ENCODE results near the gene MOK. TPM values are rescaled to one million over a fixed set of nuclear protein-coding genes. Genes with fewer than 3 reads are reported as not detected.
A peak's percentile ranks its signal among the peaks of the same experiment; 100 is the strongest.

The MOK gene
- total and polyA plus RNA-seq, 4 donors: 19.5 to 57.5 (median 44.6) TPM

- no peak for DNase-seq (ENCODE audit: low read depth in 4 of 6, low spot score in 6 of 6)
- no peaks in the 10 kb centered on the region for H3K4me1 ChIP-seq (ENCODE audit: control insufficient read depth, insufficient read depth, low read length)
- H3K27ac ChIP-seq (ENCODE audit: low read depth, low read length): no peak overlapping the region
- no peaks in the 10 kb centered on the region for H3K27me3 ChIP-seq (ENCODE audit: control insufficient read depth, insufficient read depth, low read length)
- WGBS (ENCODE audit: insufficient coverage): 81% methylated on average over 3 of the region's 7 CpGs
- H3K9me3 ChIP-seq (ENCODE audit: control insufficient read depth, insufficient read depth, low read length): no peaks in the 10 kb centered on the region
- H3K4me3 ChIP-seq (ENCODE audit: low read depth, low read length): no peak overlapping the region
- H3K36me3 ChIP-seq (ENCODE audit: control insufficient read depth, insufficient read depth, low read length): peaks cover 27% of the 10 kb centered on the region
Observed at GRCh38 chr14:102277874-102278630, 26.9 kb downstream of the MOK start.

DNA sequence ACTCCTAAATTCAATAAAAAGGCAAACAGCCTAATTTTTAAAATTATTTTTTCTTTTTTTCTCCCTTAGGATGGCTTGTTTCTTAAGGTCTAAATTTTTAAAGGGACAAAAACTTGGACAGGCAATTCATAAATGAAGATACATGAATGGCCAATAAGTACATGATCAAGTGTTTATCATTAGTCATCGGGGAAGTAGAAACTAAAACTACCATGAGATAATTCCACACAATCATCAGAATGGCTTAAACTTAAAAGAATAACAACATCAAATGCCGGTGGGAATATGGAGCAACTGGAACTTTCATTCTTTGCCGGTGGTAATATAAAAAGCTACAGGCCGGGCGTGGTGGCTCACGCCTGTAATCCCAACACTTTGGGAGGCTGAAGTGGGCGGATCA lies 29.1 kb downstream of the MOK start:
- Histone ChIP-seq H3K36me3 (ENCODE audit: control insufficient read depth, insufficient read depth, low read length) (peaks cover 14% of the 10 kb centered on the region), H3K4me1 (ENCODE audit: control insufficient read depth, insufficient read depth, low read length) (no peaks in the 10 kb centered on the region), H3K27me3 (ENCODE audit: control insufficient read depth, insufficient read depth, low read length) (no peaks in the 10 kb centered on the region), H3K9me3 (ENCODE audit: control insufficient read depth, insufficient read depth, low read length) (no peaks in the 10 kb centered on the region), H3K4me3 (ENCODE audit: low read depth, low read length) (no peak overlapping the region), H3K27ac (ENCODE audit: low read depth, low read length) (no peak overlapping the region)
- DNase-seq (ENCODE audit: low read depth in 4 of 6, low spot score in 6 of 6): no peak
- WGBS (ENCODE audit: insufficient coverage): 100% methylated on average over 1 of the region's 7 CpGs

DNA sequence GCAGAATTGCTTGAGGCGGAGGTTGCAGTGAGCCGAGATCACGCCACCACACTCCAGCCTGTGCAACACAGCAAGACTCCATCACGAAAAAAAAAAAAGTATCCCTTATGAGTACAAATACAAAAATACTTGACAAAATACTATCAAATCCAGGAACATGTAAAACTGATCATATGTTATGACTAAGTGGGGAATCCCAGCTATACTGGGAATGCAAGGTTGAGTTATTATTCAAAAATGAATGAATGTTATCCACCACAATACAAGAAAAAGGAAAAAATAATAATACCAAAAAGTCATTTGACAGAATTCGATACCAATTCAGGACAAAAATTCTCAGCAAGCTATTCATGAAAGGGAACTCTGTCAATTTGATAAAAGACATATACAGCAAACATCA lies 32.6 kb downstream of the MOK start:
- H3K27me3 ChIP-seq (ENCODE audit: control insufficient read depth, insufficient read depth, low read length): no peaks in the 10 kb centered on the region
- no CpG with 5 or more reads among the region's 5 CpGs for WGBS (ENCODE audit: insufficient coverage)
- no peak for DNase-seq (ENCODE audit: low read depth in 4 of 6, low spot score in 6 of 6)
- peaks cover 2% of the 10 kb centered on the region for H3K36me3 ChIP-seq (ENCODE audit: control insufficient read depth, insufficient read depth, low read length)
- no peaks in the 10 kb centered on the region for H3K4me1 ChIP-seq (ENCODE audit: control insufficient read depth, insufficient read depth, low read length)
- no peak overlapping the region for H3K4me3 ChIP-seq (ENCODE audit: low read depth, low read length)
- H3K27ac ChIP-seq (ENCODE audit: low read depth, low read length): no peak overlapping the region
- H3K9me3 ChIP-seq (ENCODE audit: control insufficient read depth, insufficient read depth, low read length): no peaks in the 10 kb centered on the region

GRCh38 chr14:102264775-102265174 lies 40.2 kb downstream of the MOK start:
- Histone ChIP-seq H3K4me3 (ENCODE audit: low read depth, low read length) (no peak overlapping the region), H3K27me3 (ENCODE audit: control insufficient read depth, insufficient read depth, low read length) (no peaks in the 10 kb centered on the region), H3K27ac (ENCODE audit: low read depth, low read length) (no peak overlapping the region), H3K9me3 (ENCODE audit: control insufficient read depth, insufficient read depth, low read length) (no peaks in the 10 kb centered on the region), H3K36me3 (ENCODE audit: control insufficient read depth, insufficient read depth, low read length) (peaks cover 6% of the 10 kb centered on the region), H3K4me1 (ENCODE audit: control insufficient read depth, insufficient read depth, low read length) (peaks cover 7% of the 10 kb centered on the region)
- WGBS (ENCODE audit: insufficient coverage): 100% methylated on average over 3 of the region's 4 CpGs
- peak in 1 of 6 donors; percentile 35 for DNase-seq (ENCODE audit: low read depth in 4 of 6, low spot score in 6 of 6)

DNA sequence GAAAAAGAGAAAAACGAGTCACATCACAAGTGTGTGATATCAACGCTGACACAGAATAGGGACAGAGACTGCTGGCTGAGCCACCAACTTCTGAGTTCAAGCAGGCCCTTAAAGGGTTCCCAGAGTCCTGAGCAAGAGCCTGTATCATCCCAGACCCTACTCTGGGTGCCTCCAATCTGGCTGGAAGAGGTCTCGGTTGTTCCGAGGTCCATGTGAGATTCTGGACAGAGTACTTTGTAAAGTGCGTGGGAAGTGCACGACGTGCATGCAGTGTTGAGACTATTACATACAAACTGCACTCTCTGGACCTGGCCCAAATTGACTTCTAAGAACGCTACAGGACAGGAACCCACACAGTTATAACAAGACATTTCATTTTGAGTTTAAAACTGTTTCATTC lies 40.6 kb downstream of the MOK start:
- DNase-seq (ENCODE audit: low read depth in 4 of 6, low spot score in 6 of 6): no peak
- H3K9me3 ChIP-seq (ENCODE audit: control insufficient read depth, insufficient read depth, low read length): no peaks in the 10 kb centered on the region
- 93% methylated on average over 8 of the region's 8 CpGs for WGBS (ENCODE audit: insufficient coverage)
- peaks cover 7% of the 10 kb centered on the region for H3K4me1 ChIP-seq (ENCODE audit: control insufficient read depth, insufficient read depth, low read length)
- H3K27ac ChIP-seq (ENCODE audit: low read depth, low read length): no peak overlapping the region
- peaks cover 6% of the 10 kb centered on the region for H3K36me3 ChIP-seq (ENCODE audit: control insufficient read depth, insufficient read depth, low read length)
- H3K4me3 ChIP-seq (ENCODE audit: low read depth, low read length): no peak overlapping the region
- no peaks in the 10 kb centered on the region for H3K27me3 ChIP-seq (ENCODE audit: control insufficient read depth, insufficient read depth, low read length)

DNA sequence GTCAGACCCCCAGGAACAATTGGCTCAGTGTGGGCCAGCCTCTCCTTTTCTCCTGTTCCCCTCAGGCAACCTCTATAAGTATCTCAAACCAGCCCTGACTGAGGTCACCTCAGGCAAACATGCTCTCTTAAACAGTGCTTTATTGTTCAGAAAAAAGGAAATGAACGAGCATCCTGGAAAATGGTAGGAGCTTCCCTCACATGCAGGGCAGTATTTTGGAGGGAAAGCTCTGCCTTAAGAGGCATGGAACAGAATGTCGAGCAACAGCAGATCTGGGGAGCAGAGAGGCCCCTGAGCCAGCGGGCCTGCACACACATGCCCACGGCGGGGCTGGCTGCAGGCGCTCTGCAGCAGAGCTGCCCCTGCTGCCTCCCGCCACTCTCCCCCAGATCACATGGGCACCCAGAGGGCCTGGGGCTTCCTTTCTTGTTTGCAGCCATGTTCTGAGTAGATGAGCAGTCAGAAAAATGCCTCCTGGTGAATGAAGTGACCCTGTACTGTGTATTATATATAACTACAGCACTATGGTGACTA lies 42.0 kb downstream of the MOK start:
- H3K9me3 ChIP-seq (ENCODE audit: control insufficient read depth, insufficient read depth, low read length): no peaks in the 10 kb centered on the region
- 27% methylated on average over 6 of the region's 7 CpGs for WGBS (ENCODE audit: insufficient coverage)
- DNase-seq (ENCODE audit: low read depth in 4 of 6, low spot score in 6 of 6): peak in 5 of 6 donors; percentile 13 to 81 (median 24)
- H3K27ac ChIP-seq (ENCODE audit: low read depth, low read length): peak overlapping the region; percentile 35
- H3K4me1 ChIP-seq (ENCODE audit: control insufficient read depth, insufficient read depth, low read length): peaks cover 7% of the 10 kb centered on the region
- no peaks in the 10 kb centered on the region for H3K27me3 ChIP-seq (ENCODE audit: control insufficient read depth, insufficient read depth, low read length)
- H3K4me3 ChIP-seq (ENCODE audit: low read depth, low read length): no peak overlapping the region
- H3K36me3 ChIP-seq (ENCODE audit: control insufficient read depth, insufficient read depth, low read length): peaks cover 6% of the 10 kb centered on the region

GRCh38 chr14:102258136-102258535 lies 46.8 kb downstream of the MOK start:
- Histone ChIP-seq H3K4me3 (ENCODE audit: low read depth, low read length) (no peak overlapping the region), H3K27ac (ENCODE audit: low read depth, low read length) (no peak overlapping the region), H3K27me3 (ENCODE audit: control insufficient read depth, insufficient read depth, low read length) (no peaks in the 10 kb centered on the region), H3K9me3 (ENCODE audit: control insufficient read depth, insufficient read depth, low read length) (no peaks in the 10 kb centered on the region), H3K36me3 (ENCODE audit: control insufficient read depth, insufficient read depth, low read length) (no peaks in the 10 kb centered on the region), H3K4me1 (ENCODE audit: control insufficient read depth, insufficient read depth, low read length) (peaks cover 5% of the 10 kb centered on the region)
- WGBS (ENCODE audit: insufficient coverage): 100% methylated on average over 6 of the region's 6 CpGs
- no peak for DNase-seq (ENCODE audit: low read depth in 4 of 6, low spot score in 6 of 6)

DNA sequence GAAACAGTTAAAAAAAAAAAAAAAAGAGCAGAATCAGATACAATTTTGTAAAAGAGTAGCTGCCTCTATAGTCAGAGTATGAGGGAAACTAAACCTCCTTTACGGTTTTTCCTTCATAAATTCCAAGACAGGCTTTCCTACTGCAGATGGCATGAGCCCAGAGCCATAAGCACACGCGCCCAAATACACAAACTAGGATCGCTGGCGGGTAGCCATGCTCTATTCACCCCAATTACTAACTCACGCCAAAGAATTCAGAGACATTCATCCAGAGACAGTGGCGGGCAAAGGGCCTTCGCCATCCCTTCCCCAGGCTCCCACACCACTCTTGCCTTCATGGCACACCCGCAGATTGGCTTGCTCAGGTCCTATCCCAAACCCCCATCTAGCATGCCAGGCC lies 48.2 kb downstream of the MOK start:
- WGBS (ENCODE audit: insufficient coverage): 59% methylated on average over 8 of the region's 9 CpGs
- no peaks in the 10 kb centered on the region for H3K27me3 ChIP-seq (ENCODE audit: control insufficient read depth, insufficient read depth, low read length)

GRCh38 chr14:102255401-102256190 lies 49.4 kb downstream of the MOK start:
- 94% methylated on average over 5 of the region's 9 CpGs for WGBS (ENCODE audit: insufficient coverage)
- peaks cover 4% of the 10 kb centered on the region for H3K36me3 ChIP-seq (ENCODE audit: control insufficient read depth, insufficient read depth, low read length)
- H3K4me3 ChIP-seq (ENCODE audit: low read depth, low read length): no peak overlapping the region
- H3K4me1 ChIP-seq (ENCODE audit: control insufficient read depth, insufficient read depth, low read length): no peaks in the 10 kb centered on the region
- H3K9me3 ChIP-seq (ENCODE audit: control insufficient read depth, insufficient read depth, low read length): no peaks in the 10 kb centered on the region
- no peak overlapping the region for H3K27ac ChIP-seq (ENCODE audit: low read depth, low read length)
- H3K27me3 ChIP-seq (ENCODE audit: control insufficient read depth, insufficient read depth, low read length): no peaks in the 10 kb centered on the region
- DNase-seq (ENCODE audit: low read depth in 4 of 6, low spot score in 6 of 6): peak in 1 of 6 donors; percentile 15

More for the DNA sequence above, 48.2 kb downstream of the MOK start:
- no peaks in the 10 kb centered on the region for H3K36me3 ChIP-seq (ENCODE audit: control insufficient read depth, insufficient read depth, low read length)
- H3K9me3 ChIP-seq (ENCODE audit: control insufficient read depth, insufficient read depth, low read length): no peaks in the 10 kb centered on the region
- no peak overlapping the region for H3K27ac ChIP-seq (ENCODE audit: low read depth, low read length)
- peak in 2 of 6 donors; percentile 32 to 54 for DNase-seq (ENCODE audit: low read depth in 4 of 6, low spot score in 6 of 6)
- H3K4me1 ChIP-seq (ENCODE audit: control insufficient read depth, insufficient read depth, low read length): no peaks in the 10 kb centered on the region
- H3K4me3 ChIP-seq (ENCODE audit: low read depth, low read length): no peak overlapping the region

Measured in spinal cord (tissue), 10 donors.